HuH-7.5 (cell line): ENCODE results near the gene ZNF682.
"Not testable (repeated sequence)": the region's sequence is repeated elsewhere in the genome, so short reads cannot be mapped to it uniquely, and the experiment has no call there.

ENCODE experiments used
- DNase-seq: peaks from one replicate; pipeline ENCODE4 v3.0.0; 2011; ENCODE audit warnings: low spot score

The ZNF682 gene

DNA sequence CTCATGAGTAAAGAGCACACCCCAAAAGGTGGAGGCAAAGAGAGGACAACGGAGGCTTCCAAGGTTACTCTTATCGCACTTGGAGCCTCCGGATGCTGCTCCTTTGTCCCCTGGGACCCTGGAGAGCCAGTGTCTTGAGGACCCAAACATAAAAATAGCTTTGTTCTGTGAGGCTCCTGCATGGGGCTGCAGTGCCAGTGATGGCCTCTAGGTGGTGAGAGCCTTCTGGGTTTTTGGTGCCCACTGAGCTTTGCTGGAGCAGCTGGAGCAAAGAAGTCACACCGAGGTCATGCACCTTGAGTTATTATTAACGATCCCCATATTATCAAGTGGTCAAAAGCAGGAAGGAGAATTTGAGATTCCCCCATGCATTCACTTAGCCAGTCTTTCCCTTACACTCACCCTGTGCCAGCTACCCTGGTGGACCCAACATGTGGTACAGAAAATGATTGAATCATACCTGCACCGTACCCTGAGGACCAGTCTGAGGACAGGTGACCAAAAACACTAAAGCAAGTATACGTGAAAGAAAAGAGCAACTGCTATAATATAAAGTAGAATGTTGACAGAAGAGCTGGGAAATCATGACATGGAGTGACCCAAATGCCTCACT is 41.5 kb downstream of the ZNF682 start:
- peak; percentile 15 for DNase-seq

GRCh38 chr19:19966862-19967261 is 72.4 kb downstream of the ZNF682 start:
- no peak for DNase-seq

DNA sequence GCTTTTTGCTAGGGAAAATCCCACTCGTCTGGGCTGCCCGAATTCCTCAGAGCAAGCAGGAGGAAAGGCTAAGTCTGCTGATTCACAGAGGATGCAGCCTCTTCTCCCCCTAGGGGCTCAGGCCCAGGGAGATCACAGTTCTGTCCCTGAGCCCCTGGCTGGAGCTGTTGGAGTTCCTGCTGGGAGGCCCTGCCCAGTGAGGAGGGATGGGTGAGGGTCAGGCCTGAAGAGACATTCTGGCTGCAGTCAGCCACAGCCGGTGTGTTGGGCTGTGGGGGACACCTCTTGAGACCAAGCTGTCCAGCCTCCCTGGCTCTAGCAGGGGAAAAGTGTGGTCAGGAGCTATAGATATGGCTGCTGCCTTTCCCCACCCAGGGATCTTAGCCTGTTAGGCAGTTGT is 73.2 kb downstream of the ZNF682 start:
- not testable (repeated sequence) for DNase-seq

DNA sequence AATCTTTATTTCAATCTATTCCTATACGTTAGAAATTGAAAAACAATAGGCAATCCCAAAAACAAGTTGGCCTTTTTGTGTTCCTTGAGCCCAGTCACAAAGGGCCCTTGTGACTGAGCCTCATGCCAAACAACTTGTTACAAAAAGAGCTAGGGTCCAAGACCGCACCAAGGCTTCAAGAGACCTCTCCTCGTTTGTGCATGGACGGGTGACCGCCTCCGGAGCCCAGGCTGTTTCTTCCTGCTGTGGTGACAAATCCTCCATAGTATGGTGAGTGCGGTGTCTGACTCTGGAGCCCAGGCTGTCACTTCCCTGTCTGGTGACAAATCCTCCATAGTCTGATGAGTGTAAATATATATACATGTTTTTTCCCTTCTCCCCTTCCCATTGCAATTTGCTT is 74.9 kb downstream of the ZNF682 start:
- DNase-seq: no peak

- DNase-seq: not testable (repeated sequence)
Measured at GRCh38 chr19:19959151-19959799, 80.0 kb downstream of the ZNF682 start.

DNA sequence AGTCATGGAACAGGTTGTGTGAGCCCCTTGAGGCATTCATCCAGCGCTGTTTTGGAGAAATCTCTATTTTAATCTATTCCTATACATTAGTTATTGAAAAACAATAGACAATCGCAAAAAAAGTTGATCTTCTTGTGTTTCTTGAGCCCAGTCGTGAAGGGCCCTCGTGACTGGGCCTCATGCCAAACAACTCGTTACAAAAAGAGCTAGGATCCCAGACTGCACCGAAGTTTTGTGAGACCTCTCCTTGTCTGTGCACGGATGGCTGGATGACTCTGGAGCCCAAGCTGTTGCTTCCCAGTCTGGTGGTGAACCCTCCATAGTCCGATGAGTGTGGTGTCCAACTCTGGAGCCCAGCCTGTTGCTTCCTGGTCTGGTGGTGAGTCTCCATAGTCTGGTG is 81.5 kb downstream of the ZNF682 start:
- DNase-seq: not testable (repeated sequence)

DNA sequence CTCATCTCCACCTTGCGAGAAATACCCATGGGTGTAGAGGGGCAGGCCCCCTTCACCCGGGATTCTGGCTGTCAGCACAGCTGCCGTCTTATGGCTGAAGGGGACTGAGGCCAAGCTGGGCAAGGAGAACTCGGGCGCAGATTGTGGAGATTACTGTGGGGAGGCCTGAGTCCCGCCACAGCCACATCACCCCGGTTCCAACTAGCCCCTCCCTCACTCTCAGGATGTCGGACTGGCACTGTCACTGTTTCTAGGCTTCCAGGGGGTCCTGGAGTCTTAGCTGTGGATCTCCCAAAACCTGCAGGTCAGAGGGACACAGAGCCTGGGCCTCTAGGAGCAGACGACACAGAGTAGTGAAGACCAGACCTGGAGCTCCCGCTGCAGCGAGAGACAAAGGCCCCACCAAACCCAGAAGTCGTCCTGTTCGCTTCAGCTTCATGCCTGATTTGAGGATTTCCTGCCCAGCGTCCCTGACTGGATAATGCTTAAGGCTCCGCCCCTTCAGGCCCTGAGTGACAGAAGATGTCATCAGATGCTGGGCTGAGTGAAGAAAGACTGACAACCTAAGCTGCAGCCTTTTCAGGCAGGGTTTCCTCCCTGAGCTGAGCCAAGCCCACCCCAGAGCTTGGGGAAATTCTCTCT is 82.8 kb downstream of the ZNF682 start:
- DNase-seq: no peak

DNA sequence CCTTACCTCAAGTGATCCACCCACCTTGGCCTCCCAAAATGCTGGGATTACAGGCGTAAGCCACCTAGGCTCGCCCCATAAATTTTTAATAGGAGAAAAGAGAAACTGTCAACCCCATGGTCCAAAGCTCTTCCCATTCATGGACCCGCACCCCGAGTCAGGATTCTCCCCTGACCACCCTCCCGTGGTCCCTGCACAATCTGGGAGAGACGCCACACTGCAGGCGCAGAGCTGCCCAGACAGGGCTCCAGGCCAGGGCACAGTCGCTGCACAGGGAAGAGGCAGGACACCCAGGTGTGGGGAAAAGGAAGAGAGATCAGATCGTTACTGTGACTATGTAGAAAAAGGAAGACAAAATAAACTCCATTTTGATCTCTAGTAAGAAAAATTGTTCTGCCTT is 84.1 kb downstream of the ZNF682 start:
- DNase-seq: no peak
